SKM-1 treated with dmso at 0.1 percent for 144 hours (cell line): ENCODE data around the gene NRXN2.
A peak's percentile ranks its signal among the peaks of the same experiment; 100 is the strongest.

Source experiments
- DNase-seq: peaks from one replicate; lab custom pipeline; 2025; ENCODE audit not compliant: unreplicated experiment; lab: John Stamatoyannopoulos, UW

Gene NRXN2

DNA sequence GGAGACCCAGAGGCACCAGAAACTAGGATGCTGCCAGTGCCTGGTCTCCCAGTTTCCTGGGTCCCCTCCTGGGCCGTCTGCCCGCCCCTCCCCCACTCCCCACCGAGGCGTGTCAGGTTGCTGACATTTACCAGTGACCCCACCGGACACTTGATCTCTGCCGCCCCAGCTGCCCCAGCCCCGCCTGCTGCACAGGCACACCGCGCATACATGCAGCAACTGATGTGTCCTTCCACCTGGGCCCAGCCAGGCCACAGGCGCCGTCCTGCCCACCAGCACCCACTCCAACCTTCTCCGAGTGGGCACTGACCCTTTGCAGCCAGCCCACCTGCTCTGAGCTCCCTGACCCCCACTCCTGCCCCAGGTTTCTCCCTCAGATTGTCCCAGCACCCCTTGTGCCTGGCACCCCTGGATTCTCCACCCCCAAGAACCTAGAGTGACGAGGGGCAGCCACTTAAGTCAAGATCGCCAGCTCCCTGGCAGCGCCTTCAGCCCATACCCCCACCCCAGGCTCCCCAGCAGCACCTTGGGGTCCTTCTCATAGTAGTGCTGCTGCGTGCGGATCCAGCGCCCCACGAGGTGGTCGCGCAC is 36.2 kb upstream of the NRXN2 start:
- DNase-seq: no peak

DNA sequence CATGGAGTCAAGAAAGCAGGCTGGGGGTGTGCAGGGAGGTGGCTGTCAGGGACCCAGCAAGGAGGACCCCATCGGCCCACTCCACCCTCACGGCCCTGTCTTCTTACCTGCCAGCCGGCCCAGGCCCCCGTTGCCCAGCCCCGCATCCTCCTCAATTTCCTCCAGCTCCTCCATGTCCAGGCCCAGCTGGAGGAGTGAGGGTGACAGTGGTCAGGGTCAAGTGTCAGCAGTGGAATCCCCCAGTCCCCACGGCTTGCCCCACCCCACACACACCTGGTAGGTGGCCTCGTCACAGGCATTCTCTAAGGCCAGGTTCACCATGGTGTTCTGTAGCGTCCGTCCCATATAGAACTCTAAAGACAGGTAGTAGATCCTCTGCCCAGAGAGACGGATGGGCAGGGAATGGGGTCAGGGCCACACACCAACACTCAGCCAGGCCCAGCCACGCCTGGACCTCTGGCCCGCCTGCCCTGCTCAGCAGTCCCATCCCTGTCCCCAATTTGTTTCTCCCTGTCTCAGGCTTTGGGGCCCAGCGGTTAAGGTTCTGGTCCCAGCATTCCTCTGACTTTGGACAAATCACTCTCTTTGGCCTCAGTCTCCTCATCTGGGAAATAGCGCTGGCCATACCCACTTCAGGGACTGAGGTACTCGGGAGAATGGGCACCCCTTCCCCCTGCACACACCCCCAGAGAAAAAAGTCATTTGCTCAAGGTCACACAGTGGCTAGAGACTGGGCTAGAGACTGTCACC is 35.5 kb upstream of the NRXN2 start:
- no peak for DNase-seq

DNA sequence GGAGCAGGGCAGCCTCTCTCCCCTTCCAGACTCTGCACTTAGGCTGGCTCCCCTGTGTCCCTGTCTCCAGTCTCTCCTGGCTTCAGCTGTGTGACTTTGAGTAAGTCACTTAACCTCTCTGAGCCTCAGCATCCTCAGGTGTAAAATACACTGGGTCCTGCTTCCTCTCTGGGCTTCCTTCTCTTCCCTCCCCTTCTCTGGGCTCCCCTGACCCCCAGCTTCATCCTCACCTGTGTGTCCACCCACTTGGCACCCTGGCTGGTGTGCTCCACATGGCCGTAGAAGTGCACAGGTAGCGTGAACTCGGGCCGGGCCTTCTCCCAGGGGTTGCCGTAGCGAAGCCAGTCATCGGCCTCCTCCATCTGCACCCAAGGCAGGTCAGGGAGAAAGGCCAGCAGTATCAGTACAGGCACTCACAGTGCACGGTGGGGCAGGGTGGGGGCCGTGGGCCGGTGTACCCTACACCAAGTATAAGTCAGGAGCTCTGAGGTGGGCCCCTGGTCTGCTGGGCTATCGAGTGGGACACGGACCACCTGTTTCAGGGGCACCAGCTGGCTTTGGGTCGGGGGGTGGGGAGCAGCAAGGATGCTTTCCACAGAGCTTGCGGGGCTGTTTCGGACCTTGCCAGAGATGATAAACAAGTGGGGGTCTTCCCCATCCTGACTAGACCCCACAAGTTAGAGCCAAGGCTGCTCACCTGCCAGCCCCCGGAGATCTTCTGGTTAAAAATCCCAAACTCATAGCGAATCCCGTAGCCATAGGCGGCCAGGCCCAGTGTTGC is 34.7 kb upstream of the NRXN2 start:
- no peak for DNase-seq

DNA sequence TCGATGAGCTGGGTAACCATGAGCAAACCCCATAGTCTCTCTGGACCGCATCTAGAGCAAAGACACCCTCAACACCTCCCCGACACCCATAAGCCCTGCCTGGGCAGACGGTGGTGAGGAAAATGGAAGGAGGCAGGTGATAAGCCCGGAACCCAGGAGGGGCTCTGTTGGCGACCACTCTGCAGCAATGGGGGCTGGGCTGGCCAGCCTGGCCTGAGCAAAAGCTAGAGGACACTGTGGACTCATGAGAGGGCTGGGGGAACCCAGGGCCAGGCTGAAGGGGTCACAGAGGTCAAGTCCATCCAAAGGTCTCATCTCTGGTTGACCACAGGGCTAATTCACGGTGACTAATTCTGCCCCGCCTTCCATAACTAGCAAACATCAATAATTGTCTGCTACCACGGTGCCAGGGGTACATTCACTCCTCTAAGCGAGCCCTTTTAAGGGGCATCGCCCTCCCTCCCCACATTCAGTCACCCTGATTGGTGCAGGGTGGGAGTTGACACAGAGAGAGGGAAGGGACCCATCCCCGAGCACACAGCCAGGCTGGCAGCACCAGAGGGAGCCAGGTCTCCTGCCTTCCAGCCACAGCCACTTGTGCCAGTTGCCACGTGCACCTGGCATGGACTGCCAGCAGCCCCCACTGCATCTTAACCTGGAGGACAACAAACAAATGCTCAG is 32.8 kb upstream of the NRXN2 start:
- DNase-seq: no peak

DNA sequence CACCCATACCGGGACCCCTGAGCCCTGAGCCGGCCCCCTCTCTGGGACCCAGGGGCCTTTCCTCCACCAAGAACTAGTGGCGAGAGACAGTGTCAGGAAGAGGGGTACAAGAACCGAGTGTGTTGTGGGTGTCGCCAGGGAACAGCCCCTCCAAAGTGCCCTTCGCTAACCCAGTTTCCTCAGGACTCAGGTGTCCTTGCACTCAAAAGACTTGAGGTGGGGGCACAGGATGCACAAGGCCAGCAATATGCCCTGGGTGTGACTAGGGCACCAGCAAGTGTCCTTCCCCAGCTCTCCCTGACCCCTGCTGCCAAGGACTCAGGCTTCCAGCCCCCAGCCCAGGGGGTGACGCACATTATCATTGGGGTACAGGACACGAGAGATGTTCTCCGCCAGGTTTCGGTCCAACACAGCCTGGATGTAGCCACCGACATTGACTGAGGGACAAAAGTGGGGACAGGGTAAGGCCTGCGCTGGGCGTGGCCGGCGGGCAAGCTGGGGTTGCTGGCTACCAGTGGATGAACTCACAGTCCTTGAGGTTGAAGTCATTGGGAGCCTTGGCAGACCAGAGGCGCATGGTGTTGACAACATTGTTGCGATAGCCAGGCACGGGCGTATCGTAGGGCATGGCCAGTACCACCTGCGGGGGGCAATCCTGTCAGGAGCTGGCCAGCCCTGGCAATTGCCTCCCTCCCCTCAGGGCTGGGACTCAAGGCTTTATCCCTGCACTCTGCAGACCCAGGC is 32.1 kb upstream of the NRXN2 start:
- no peak for DNase-seq

DNA sequence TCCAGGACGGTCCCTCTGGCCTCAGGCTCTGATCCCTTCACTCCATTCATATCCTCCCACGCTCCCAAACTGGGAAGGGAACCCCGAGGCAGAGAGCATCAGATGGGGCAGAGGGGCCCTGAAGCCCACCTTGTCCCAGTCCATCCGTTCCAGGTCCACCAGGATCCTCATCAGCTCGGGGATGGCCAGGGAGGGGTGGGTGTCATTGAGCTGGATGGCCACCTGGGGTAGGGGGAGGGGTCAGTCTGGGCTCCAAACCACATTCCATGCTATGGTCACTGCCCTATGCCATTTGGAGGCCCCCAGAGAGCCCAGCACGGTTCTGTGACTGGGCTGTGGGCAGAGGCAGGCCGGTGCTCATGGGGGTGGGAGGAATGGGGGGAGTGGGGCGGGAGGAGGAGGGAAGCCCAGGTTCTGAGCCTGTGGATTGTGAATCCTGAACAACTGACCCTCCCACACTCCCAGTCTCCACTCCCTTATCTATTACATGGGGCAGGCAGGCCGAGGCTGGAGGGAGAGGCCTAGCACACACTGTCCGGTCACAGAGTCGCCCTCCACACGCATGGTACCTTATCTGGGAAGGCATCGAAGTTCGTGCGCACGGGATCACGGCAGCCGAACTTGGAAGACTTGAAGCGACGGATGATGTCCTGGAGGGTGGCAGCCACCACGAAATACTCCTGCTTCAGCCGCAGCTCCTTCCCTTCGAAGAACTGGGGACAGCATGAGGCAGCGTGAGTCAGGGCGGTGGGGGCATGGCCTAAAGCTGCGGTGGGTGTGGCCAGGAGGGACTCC is 31.3 kb upstream of the NRXN2 start:
- DNase-seq: no peak

DNA sequence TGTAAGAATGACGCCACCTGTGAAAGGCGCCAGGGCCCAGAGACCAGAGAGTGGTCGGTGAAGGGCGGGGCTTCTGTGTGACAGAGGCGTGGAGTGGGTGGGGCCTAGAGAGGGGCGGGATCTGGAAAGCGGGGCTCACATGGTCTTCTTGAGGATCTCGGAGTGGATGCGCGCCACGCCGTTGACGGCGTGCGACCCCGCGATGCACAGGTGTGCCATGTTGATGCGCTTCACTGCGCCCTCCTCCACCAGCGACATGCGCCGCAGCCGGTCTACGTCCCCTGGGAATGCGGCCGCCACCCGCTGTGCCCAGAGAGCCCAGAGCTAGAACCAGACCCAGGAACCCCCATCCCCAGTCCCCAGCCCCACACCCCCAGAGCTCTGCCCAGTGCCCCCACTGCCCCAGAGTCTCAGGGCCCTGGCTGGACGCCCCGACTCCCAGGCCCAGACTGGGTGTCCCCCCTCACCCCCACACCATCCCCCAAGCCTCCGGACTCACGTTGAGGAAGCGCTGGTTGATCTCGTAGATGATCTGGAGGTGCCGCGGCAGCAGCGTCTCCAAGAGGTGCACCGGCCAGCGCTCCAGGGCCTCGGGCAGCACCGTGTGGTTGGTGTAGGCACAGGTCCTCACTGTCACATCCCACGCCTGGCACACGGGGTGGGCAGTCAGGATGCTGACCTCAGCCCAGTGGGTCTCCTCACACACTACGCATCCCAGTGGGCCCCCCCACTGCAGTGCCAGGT is 30.6 kb upstream of the NRXN2 start:
- no peak for DNase-seq

DNA sequence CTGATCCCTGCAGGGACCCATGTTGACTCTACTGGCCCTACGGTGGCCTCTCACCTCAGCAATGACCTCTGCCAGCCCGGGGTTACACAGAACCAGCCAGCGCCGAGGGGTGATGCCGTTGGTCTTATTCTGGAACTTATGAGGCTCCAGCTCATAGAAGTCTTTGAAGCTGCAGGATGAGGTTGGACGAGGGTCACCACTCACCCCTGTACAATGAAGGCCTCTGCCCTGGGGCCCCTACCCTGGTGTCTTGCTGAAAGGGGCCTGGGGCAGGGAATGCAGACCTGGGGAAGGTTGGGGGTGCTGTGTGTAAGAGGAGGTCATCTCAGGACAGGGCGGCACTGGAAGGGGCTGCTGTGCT is 30.0 kb upstream of the NRXN2 start:
- DNase-seq: no peak

DNA sequence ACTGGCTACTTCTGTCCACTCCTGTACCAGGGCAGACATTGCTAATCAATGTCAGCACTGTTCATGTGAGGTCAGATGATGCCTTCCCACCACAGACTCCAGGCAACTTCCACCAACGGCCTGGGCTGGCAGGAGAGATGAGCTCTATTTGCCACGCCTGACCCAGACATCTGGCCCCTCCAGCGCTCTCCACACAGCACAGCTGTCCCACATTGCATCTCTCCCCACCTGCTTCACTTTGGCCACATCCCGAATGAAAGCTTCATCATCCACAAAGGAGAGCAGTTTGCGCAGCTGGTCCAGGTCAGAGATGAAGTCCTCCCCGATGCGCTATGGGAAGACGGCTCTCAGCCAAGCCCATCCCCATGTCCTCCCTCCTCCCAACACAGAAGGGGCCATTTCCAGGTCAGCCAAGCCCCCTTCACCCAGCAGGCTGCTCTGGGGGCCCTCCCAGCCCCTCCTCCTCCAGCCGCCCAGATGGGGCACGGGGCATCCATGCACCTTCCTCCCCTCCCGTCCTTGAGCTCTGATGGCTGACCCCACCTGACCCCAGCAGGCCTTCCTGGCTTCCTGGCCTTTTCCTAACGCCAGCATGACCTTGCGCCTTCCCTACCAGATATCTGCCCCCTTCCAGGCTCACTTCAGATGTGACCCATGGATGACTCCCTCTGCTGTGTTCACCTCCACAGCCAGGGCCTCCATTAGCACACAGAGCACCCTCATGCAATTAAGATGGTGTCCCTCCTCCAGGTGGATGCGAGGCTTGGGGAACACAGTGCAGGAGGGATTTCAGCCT is 29.4 kb upstream of the NRXN2 start:
- DNase-seq: no peak

DNA sequence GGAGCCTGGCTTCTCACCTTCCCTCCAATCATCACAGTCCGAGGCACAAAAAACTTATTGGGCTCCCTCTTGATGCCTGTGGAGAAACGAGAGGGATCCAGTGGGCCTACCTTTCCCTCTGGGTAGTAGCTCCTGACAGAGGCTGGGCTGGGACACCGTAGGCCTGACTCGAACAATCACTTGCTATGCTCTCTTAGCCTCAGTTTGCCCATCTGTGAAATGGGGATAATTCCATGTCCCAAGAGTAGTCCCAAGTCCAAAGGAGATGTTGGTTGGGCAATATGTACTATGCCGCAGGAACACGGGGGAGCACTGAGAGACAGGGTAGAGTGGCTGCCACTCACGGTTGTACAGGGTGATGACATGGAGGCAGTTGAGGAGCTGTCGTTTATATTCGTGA is 28.6 kb upstream of the NRXN2 start:
- no peak for DNase-seq

DNA sequence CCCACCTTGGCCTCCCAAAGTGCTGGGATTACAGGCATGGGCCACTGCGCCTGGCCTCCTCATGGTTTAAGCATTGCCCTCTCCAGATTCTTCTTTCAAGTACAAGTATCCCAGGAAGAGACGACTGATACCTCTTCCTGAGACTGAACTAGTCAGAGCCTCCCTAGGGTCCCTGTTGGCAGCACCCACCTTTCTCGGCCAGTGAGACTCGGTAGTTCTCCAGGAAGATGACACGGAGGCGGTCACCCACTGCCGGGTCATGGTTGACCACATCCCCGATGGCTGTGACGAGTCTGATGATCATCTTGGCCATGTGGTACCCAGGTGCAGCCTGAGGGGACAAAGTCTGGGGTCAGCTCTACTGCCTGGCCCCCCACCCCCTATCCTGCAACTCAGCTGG is 28.1 kb upstream of the NRXN2 start:
- no peak for DNase-seq

DNA sequence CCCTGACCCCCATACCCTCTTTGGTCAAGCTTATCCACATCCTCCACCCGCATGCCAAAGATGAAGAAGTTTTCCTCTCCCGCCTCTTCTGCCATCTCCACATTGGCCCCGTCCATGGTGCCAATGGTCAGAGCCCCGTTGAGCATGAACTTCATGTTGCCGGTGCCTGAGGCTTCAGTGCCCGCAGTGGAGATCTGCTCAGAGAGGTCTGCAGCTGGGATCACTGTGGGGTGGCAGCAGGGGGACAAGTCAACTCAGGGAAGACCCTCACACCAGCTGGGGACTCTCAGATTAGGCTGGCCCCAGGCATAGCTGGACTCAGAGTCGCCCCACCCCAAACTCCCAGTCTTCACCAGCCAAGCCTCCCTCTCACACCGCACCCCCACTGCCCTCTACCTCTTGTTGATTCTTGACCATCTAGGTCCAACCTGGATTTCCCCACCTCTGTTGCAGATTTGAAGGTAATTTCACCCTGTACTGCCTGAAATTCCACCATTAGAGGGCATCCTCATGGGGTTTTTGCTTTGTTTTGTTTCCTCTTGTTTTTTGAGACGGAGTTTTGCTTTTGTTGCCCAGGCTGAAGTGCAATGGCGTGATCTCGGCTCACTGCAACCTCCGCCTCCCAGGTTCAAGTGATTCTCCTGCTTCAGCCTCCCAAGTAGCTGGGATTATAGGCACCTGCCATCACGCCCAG is 27.5 kb upstream of the NRXN2 start:
- no peak for DNase-seq

DNA sequence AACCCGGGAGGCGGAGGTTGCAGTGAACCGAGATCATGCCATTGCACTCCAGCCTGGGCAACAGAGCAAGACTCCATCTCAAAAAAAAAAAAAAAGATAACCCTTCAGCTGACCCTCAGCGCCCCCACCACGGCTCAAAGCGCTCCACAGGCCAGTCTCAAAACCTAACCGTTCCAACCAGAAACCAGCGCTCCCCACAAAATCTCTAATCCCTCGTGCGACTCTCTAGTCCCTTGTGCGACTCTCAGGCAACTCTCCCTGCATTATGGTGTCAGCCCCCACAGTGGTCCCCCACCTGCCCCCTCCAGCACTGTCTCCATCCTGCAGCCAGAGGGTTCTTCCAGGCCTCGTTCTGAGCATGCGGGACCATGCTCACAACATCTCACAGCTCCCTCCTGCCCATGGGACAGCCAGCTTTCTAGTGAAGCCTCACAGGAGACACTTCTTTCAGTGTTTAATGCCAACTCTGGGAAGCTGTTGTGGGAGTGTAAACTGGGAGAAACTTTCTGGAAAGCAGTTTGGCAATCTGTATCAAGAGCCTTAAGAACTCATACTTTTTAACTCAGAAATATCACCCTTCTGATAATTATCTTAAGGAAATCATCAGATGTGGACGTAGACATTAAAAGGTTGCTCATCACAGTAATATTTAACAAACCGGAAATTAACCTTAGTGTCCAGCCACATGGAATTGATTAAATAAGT is 25.1 kb upstream of the NRXN2 start:
- no peak for DNase-seq

DNA sequence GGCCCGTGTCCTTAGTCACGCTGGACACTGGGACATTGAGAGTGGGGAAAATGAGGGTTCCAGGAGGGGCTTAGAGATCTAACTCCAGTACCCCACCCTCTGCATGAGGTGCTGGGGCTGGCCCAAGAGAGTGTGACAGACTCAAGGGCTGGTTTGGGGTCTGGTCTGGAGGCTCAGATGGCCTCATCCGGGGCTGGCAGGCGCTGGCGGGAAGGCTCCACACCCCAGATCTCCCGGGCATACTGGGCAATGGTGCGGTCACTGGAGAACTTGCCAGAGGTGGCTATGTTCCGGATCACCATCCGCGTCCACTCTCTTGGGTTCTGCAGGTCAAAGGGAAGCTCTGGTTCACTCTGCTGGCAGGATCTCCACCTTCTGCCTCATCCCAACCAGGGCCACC is 23.5 kb upstream of the NRXN2 start:
- no peak for DNase-seq

DNA sequence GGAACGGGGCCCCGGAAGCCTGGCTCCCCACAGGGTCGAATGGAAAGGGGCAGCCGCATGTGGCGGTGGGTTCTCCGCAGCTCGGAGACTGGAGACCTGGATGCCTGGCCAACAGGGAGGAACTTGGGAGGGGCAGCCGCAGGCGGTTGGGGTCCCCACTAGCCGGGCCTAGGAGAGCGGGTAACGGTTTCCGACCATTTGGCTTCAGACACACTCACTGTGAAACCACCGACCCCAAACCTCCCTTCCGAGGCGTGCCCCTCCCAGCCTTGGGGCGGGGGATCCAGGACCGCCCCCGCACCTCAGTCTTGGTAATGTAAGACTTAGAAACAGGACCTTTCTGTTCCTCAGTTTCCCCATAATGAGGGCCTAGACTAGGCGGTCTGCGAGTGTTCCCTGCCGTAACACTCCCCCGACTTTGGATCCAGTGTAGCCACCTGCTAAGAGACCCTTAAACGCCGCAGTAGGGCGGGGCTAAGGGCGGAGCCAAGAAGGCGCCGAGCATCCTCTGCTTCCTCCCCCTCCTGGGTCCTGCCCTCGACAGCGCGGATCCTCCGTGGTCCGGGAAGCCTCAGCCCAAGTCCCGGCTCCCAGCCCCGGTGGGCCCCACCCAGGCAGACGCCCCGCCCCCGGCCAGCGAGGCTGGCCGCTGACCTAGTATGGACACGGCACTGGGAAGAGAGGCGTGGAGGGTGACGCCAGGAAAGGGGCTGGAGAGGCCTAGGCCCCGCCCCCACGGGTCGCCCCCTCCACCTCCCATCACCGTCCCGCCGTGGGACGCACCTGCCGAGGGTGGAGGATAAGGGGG is 22.7 kb upstream of the NRXN2 start:
- DNase-seq: no peak

DNA sequence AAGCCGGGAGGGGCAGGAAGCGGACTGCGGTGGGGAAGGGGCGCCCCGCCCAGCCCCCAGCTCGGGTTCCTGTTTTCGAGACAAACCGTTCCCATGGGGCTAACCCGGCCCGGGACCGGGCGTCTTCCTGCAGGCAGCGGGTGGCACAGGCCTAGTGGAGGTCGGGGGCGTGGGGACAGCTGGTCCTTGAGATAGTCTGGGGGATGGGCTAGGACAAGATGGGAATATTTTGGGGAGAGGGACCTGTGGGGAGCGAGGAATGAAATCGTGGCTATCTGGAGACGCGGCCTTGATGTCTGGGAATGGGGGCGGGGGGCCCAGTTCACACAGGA is 22.2 kb upstream of the NRXN2 start:
- DNase-seq: peak; percentile 86
